Neutrophil (primary cell): ENCODE data around the gene CCT4.
"Not testable (repeated sequence)": the region's sequence is repeated elsewhere in the genome, so short reads cannot be mapped to it uniquely, and the experiment has no call there.

Experiments used
- H3K27ac ChIP-seq: fragments of 200-600 bp; sonication (generic); 2 replicates; pipeline ENCODE4 v1.5.1; 2016; ENCODE audit warnings: mild to moderate bottlenecking, moderate library complexity
- H3K27me3 ChIP-seq: fragments of 200-600 bp; sonication (generic); 2 replicates; pipeline ENCODE4 v1.6.0; 2016; ENCODE audit warnings: mild to moderate bottlenecking
- H3K36me3 ChIP-seq: fragments of 200-600 bp; sonication (generic); 2 replicates; pipeline ENCODE4 v1.5.1; 2017
- H3K4me1 ChIP-seq, 2 experiments: fragments of 200-600 bp in 1 of 2; sonication (generic) in 1 of 2; 1 replicate in 1 of 2; 2 replicates in 1 of 2; pipeline versions ENCODE4 v1.5.1 to v1.6.1; 2013 to 2016; ENCODE audit warnings: low read depth in 1 of 2, low read length in 1 of 2, mild to moderate bottlenecking in 1 of 2, moderate library complexity in 1 of 2; ENCODE audit not compliant: control insufficient read depth in 1 of 2, insufficient read depth in 1 of 2
- H3K4me3 ChIP-seq, 2 experiments: fragments of 200-600 bp in 1 of 2; sonication (generic) in 1 of 2; 1 replicate in 1 of 2; 2 replicates in 1 of 2; pipeline ENCODE4 v1.5.1; 2013 to 2016; ENCODE audit warnings: low read depth in 1 of 2, low read length in 1 of 2, mild to moderate bottlenecking in 1 of 2, moderate library complexity in 1 of 2
- H3K9me3 ChIP-seq: fragments of 200-600 bp; sonication (generic); 2 replicates; pipeline ENCODE4 v1.5.1; 2016
- TF ChIP-seq, protein P1 (sequence below): fragments of 200-600 bp; sonication (generic); IDR thresholded peaks from 2 replicates; pipeline ENCODE4 v1.5.1; 2016; ENCODE audit warnings: antibody characterized with exemption

Gene CCT4

GRCh38 chr2:61924895-61925663 is 36.6 kb upstream of the CCT4 start:
- Histone ChIP-seq H3K9me3 (no peaks in the 10 kb centered on the region), H3K27ac (no peak overlapping the region), H3K4me3 (no peak overlapping the region), H3K27me3 (no peaks in the 10 kb centered on the region), H3K36me3 (no peaks in the 10 kb centered on the region), H3K4me1 (no peaks in the 10 kb centered on the region)
- TF ChIP-seq, protein P1, sequence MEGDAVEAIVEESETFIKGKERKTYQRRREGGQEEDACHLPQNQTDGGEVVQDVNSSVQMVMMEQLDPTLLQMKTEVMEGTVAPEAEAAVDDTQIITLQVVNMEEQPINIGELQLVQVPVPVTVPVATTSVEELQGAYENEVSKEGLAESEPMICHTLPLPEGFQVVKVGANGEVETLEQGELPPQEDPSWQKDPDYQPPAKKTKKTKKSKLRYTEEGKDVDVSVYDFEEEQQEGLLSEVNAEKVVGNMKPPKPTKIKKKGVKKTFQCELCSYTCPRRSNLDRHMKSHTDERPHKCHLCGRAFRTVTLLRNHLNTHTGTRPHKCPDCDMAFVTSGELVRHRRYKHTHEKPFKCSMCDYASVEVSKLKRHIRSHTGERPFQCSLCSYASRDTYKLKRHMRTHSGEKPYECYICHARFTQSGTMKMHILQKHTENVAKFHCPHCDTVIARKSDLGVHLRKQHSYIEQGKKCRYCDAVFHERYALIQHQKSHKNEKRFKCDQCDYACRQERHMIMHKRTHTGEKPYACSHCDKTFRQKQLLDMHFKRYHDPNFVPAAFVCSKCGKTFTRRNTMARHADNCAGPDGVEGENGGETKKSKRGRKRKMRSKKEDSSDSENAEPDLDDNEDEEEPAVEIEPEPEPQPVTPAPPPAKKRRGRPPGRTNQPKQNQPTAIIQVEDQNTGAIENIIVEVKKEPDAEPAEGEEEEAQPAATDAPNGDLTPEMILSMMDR: no peak

- Histone ChIP-seq H3K27me3 (no peaks in the 10 kb centered on the region), H3K9me3 (no peaks in the 10 kb centered on the region), H3K4me3 (no peak overlapping the region), H3K36me3 (no peaks in the 10 kb centered on the region), H3K27ac (no peak overlapping the region), H3K4me1 (no peaks in the 10 kb centered on the region)
- TF ChIP-seq, protein P1: no peak
Measured at GRCh38 chr2:61922714-61923113, 34.3 kb upstream of the CCT4 start.

- Histone ChIP-seq H3K27me3 (no peaks in the 10 kb centered on the region), H3K36me3 (no peaks in the 10 kb centered on the region)
- TF ChIP-seq, protein P1: no peak
Measured at GRCh38 chr2:61920548-61920947, 32.1 kb upstream of the CCT4 start.

GRCh38 chr2:61914794-61915193 is 26.3 kb upstream of the CCT4 start:
- H3K4me3 ChIP-seq, H3K36me3 ChIP-seq: not testable (repeated sequence)

More at GRCh38 chr2:61920548-61920947, 32.1 kb upstream of the CCT4 start:
- no peaks in the 10 kb centered on the region for H3K9me3 ChIP-seq
- H3K27ac ChIP-seq: no peak overlapping the region
- H3K4me1 ChIP-seq: no peaks in the 10 kb centered on the region
- H3K4me3 ChIP-seq: no peak overlapping the region

GRCh38 chr2:61911510-61911909 is 23.1 kb upstream of the CCT4 start:
- Histone ChIP-seq H3K4me3 (no peak overlapping the region), H3K36me3 (no peaks in the 10 kb centered on the region), H3K27ac (no peak overlapping the region), H3K4me1 (no peaks in the 10 kb centered on the region), H3K9me3 (no peaks in the 10 kb centered on the region), H3K27me3 (no peaks in the 10 kb centered on the region)
- TF ChIP-seq, protein P1: no peak

More at GRCh38 chr2:61914794-61915193, 26.3 kb upstream of the CCT4 start:
- not testable (repeated sequence) for H3K9me3 ChIP-seq, H3K27ac ChIP-seq, H3K27me3 ChIP-seq, H3K4me1 ChIP-seq

DNA sequence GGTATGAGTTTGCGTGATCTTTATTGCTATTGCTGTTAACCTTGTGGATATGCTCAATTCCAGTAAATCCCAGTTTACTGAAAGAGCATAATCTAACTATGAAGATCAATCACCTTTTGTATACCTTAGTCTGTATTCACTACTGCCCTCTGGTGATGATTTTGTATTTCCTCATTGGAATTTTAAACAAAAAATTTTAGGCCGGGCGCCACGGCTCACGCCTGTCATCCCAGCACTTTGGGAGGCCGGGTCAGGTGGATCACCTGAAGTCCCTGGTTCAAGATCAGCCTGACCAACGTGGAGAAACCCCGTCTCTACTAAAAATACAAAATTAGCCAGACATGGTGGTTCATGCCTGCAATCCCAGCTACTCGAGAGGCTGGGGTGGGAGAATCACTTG is 22.1 kb upstream of the CCT4 start:
- no peaks in the 10 kb centered on the region for H3K36me3 ChIP-seq

More for the DNA sequence above, 22.1 kb upstream of the CCT4 start:
- H3K9me3 ChIP-seq: no peaks in the 10 kb centered on the region
- H3K27ac ChIP-seq: no peak overlapping the region
- H3K27me3 ChIP-seq: no peaks in the 10 kb centered on the region
- no peak overlapping the region for H3K4me3 ChIP-seq
- H3K4me1 ChIP-seq: peaks cover 5 to 7% of the 10 kb centered on the region in 2 experiments
- TF ChIP-seq, protein P1: no peak
